Common myeloid progenitor, CD34-positive (primary cell): ENCODE results near the gene KIF9.
A peak's percentile ranks its signal among the peaks of the same experiment; 100 is the strongest.

Experiments
- CTCF ChIA-PET: fragments of 350-600 bp; sonication (Branson Sonifier 250); formaldehyde crosslinking; loops from one replicate; lab custom pipeline; 2021; ENCODE audit warnings: antibody characterized with exemption; lab: Charles Lee
- POLR2A ChIA-PET: fragments of 350-600 bp; sonication (Branson Sonifier 250); formaldehyde crosslinking; loops from one replicate; lab custom pipeline; 2021; ENCODE audit warnings: antibody characterized with exemption; lab: Charles Lee
- DNase-seq, 3 donors: peaks; one replicate each; pipeline versions ENCODE4 v3.0.0 to v3.0.0-alpha.2; 2013
- H3K27ac ChIP-seq, 2 experiments: 1 replicate in 1 of 2; 2 replicates in 1 of 2; pipeline ENCODE4 v1.7.0; 2013; ENCODE audit warnings: inconsistent platforms in 2 of 2, low read length in 2 of 2, mild to moderate bottlenecking in 2 of 2, low read depth in 1 of 2, moderate library complexity in 1 of 2; ENCODE audit not compliant: severe bottlenecking in 2 of 2, insufficient read depth in 1 of 2, poor library complexity in 1 of 2
- H3K27me3 ChIP-seq, 5 experiments: replicated peaks in 2 of 5; 1 replicate in 3 of 5; 2 replicates in 2 of 5; pipeline versions ENCODE4 v1.6.1 to v1.7.0; 2013; ENCODE audit warnings: low read length in 4 of 5, mild to moderate bottlenecking in 2 of 5, moderate library complexity in 2 of 5, inconsistent platforms in 1 of 5; ENCODE audit not compliant: insufficient read depth in 5 of 5, control insufficient read depth in 4 of 5
- H3K36me3 ChIP-seq, 4 experiments: 1 replicate in 2 of 4; 2 replicates in 2 of 4; pipeline versions ENCODE4 v1.6.1 to v1.7.0; 2013; ENCODE audit warnings: low read length in 3 of 4, control low read depth in 1 of 4, mild to moderate bottlenecking in 1 of 4; ENCODE audit not compliant: control insufficient read depth in 4 of 4, insufficient read depth in 4 of 4
- H3K4me1 ChIP-seq, 4 experiments: 1 replicate in 3 of 4; 2 replicates in 1 of 4; pipeline versions ENCODE4 v1.6.1 to v1.7.1; 2013; ENCODE audit warnings: low read length in 3 of 4, mild to moderate bottlenecking in 3 of 4, control low read depth in 1 of 4, inconsistent platforms in 1 of 4, moderate library complexity in 1 of 4; ENCODE audit not compliant: control insufficient read depth in 4 of 4, insufficient read depth in 4 of 4; ENCODE audit errors: control extremely low read depth in 1 of 4
- H3K4me3 ChIP-seq, 7 experiments: 1 replicate in 4 of 7; 2 replicates in 3 of 7; pipeline versions ENCODE4 v1.5.1 to v1.7.0; 2013; ENCODE audit warnings: mild to moderate bottlenecking in 7 of 7, low read length in 6 of 7, moderate library complexity in 6 of 7, inconsistent platforms in 2 of 7, low read depth in 2 of 7, control low read depth in 1 of 7; ENCODE audit not compliant: insufficient read depth in 4 of 7, control insufficient read depth in 1 of 7; ENCODE audit errors: extremely low read depth in 1 of 7
- H3K9me3 ChIP-seq, 5 experiments: 1 replicate in 4 of 5; 2 replicates in 1 of 5; pipeline versions ENCODE4 v1.6.1 to v1.7.1; 2013; ENCODE audit warnings: low read length in 4 of 5, mild to moderate bottlenecking in 2 of 5, inconsistent platforms in 1 of 5, low read depth in 1 of 5, moderate library complexity in 1 of 5; ENCODE audit not compliant: control insufficient read depth in 4 of 5, insufficient read depth in 2 of 5; ENCODE audit errors: control extremely low read depth in 1 of 5
- WGBS: methylation state at CpG from one replicate; pipeline ENCODE4 v1.1.5; 2013; ENCODE audit not compliant: insufficient coverage; 5-methylcytosine and 5-hydroxymethylcytosine counted together

Gene KIF9

GRCh38 chr3:47283591-47284364 lies 1.2 kb upstream of the KIF9 start:
- Histone ChIP-seq H3K27me3 (no peaks in the 10 kb centered on the region), H3K27ac (peak overlapping the region; percentile 96 to 99), H3K4me3 (peak overlapping the region; percentile 11 to 96 (median 88)), H3K36me3 (peaks cover 2 to 15% (median 8%) of the 10 kb centered on the region in 4 experiments), H3K9me3 (no peaks in the 10 kb centered on the region), H3K4me1 (peaks cover 2 to 44% (median 29%) of the 10 kb centered on the region in 4 experiments)
- peak in 2 of 3 donors; percentile 10 to 15 for DNase-seq
- POLR2A ChIA-PET, result no interaction called here
- CTCF ChIA-PET, result interaction anchor here (1.0 to 1.2 kb wide), 3 partner anchors 11 to 119 kb away, joined by 3 read pairs; no protein-coding TSS in a partner anchor
- WGBS, result 46% methylated on average over 6 of the region's 12 CpGs

- ChIA-PET CTCF (interaction anchor here (1.1 to 1.2 kb wide), 2 partner anchors 10 to 118 kb away, joined by 3 read pairs; no protein-coding TSS in a partner anchor), POLR2A (no interaction called here)
- no peaks in the 10 kb centered on the region for H3K27me3 ChIP-seq
- no peak for DNase-seq
- peak overlapping the region; percentile 73 to 96 (median 88) for H3K4me3 ChIP-seq
- H3K27ac ChIP-seq, result peak overlapping the region; percentile 96 to 99
- WGBS, result 0% methylated on average over 8 of the region's 10 CpGs
- H3K4me1 ChIP-seq, result peaks cover 2 to 44% (median 29%) of the 10 kb centered on the region in 4 experiments
- peaks cover 2 to 10% (median 5%) of the 10 kb centered on the region in 4 experiments for H3K36me3 ChIP-seq
- no peaks in the 10 kb centered on the region for H3K9me3 ChIP-seq
Observed at GRCh38 chr3:47283193-47283537, 566 bp upstream of the KIF9 start.

GRCh38 chr3:47280519-47280918 lies 2.1 kb downstream of the KIF9 start:
- WGBS, result 95% methylated on average over 5 of the region's 5 CpGs
- POLR2A ChIA-PET, result no interaction called here
- H3K36me3 ChIP-seq, result peaks cover 0 to 11% (median 0%) of the 10 kb centered on the region in 4 experiments
- H3K27me3 ChIP-seq, result no peaks in the 10 kb centered on the region
- CTCF ChIA-PET, result interaction anchor here (0.6 to 2.8 kb wide), 8 partner anchors 11 to 175 kb away, joined by 3 to 11 read pairs (median 3); no protein-coding TSS in a partner anchor
- no peak overlapping the region for H3K4me3 ChIP-seq
- H3K9me3 ChIP-seq, result no peaks in the 10 kb centered on the region
- no peak for DNase-seq
- H3K27ac ChIP-seq, result no peak overlapping the region
- H3K4me1 ChIP-seq, result peaks cover 2 to 37% (median 29%) of the 10 kb centered on the region in 4 experiments

- Histone ChIP-seq H3K36me3 (peaks cover 0 to 30% (median 3%) of the 10 kb centered on the region in 4 experiments), H3K9me3 (no peaks in the 10 kb centered on the region), H3K4me1 (peaks cover 0 to 22% (median 7%) of the 10 kb centered on the region in 4 experiments), H3K27me3 (no peaks in the 10 kb centered on the region), H3K4me3 (no peak overlapping the region), H3K27ac (no peak overlapping the region)
- POLR2A ChIA-PET, result interaction anchor here (1.2 kb wide), 1 partner anchor 48 kb away, joined by 4 read pairs; no protein-coding TSS in a partner anchor
- DNase-seq, result no peak
- 98% methylated on average over 3 of the region's 4 CpGs for WGBS
- CTCF ChIA-PET, result interaction anchor here (1.2 to 1.3 kb wide), 2 partner anchors 18 to 56 kb away, joined by 3 read pairs; no protein-coding TSS in a partner anchor
Observed at GRCh38 chr3:47276558-47276957, 6.0 kb downstream of the KIF9 start.

DNA sequence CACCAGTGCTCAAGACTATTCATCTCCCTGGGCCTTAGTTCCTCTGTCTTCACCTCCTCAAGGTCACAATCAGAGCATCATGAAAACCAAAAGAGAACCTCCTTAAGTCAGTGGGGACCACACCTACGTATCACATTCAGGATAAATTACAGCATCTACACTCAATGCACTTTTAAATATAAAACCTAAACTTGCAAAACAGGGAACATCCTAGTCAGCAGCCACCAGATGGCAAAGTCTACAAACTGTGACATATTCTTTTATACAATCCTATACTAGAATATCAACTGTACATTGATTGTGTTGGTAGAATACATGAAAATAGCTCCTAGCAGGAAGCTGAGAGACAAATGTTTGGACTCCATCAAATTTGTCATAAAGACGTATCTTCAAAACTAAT lies 7.9 kb downstream of the KIF9 start:
- Histone ChIP-seq H3K36me3 (peaks cover 2 to 32% (median 5%) of the 10 kb centered on the region in 4 experiments), H3K4me3 (no peak overlapping the region), H3K4me1 (peaks cover 0 to 12% (median 0%) of the 10 kb centered on the region in 4 experiments), H3K9me3 (no peaks in the 10 kb centered on the region), H3K27me3 (no peaks in the 10 kb centered on the region), H3K27ac (no peak overlapping the region)
- ChIA-PET CTCF (no interaction called here), POLR2A (no interaction called here)
- no peak for DNase-seq
- WGBS, result no CpG with 5 or more reads among the region's 2 CpGs

DNA sequence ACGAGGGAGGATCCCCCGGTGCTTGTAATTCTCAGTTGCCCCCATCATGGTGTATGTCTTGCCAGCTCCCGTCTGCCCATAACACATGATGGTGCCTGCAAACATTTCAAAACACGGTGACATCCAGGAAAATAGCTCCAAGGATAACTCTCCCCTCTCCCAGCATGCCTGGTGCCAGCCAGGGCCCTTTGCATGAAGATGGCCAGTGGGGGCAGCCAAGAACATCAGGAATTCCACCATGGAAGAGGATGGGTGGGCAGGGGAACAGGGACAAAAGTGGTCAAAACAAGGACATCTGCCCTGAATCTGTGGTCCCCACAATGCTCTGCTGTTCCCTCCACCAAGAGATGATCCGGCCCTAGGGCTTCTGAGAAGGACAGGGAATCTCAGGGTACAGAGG lies 9.0 kb downstream of the KIF9 start:
- Histone ChIP-seq H3K4me3 (no peak overlapping the region), H3K27me3 (no peaks in the 10 kb centered on the region), H3K27ac (no peak overlapping the region), H3K36me3 (peaks cover 2 to 32% (median 5%) of the 10 kb centered on the region in 4 experiments), H3K9me3 (no peaks in the 10 kb centered on the region), H3K4me1 (peaks cover 0 to 12% (median 2%) of the 10 kb centered on the region in 4 experiments)
- CTCF ChIA-PET, result interaction anchor here (1.2 to 1.5 kb wide), 2 partner anchors 10 to 57 kb away, joined by 3 read pairs; partner anchors contain the start of gene KLHL18
- POLR2A ChIA-PET, result no interaction called here
- no peak for DNase-seq
- WGBS, result 93% methylated on average over 5 of the region's 5 CpGs

DNA sequence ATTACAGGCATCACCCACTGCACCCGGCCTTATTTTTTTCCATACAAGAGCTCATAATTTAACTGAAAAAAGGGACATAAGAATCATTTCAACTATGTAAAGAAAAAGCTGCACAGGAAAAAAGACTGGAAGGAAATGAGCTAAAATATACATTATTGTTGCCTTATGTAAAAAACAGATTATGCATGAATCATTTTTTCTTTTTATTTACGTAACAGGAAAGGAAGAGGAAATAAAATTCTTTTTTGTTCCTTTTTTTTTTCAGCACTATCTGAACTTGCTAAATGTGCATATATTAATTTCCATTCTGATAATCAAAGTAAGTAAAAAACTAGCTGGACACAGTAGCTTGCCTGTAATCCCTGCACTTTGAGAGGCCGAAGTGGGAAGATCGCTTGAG lies 12.1 kb downstream of the KIF9 start:
- Histone ChIP-seq H3K27me3 (no peaks in the 10 kb centered on the region), H3K36me3 (peaks cover 2 to 21% (median 5%) of the 10 kb centered on the region in 4 experiments), H3K4me3 (no peak overlapping the region), H3K4me1 (peaks cover 0 to 41% (median 19%) of the 10 kb centered on the region in 4 experiments), H3K9me3 (no peaks in the 10 kb centered on the region), H3K27ac (no peak overlapping the region)
- 100% methylated on average over 2 of the region's 4 CpGs for WGBS
- ChIA-PET CTCF (no interaction called here), POLR2A (no interaction called here)
- no peak for DNase-seq
